ENCODE results near the gene P2RX7.

DNA sequence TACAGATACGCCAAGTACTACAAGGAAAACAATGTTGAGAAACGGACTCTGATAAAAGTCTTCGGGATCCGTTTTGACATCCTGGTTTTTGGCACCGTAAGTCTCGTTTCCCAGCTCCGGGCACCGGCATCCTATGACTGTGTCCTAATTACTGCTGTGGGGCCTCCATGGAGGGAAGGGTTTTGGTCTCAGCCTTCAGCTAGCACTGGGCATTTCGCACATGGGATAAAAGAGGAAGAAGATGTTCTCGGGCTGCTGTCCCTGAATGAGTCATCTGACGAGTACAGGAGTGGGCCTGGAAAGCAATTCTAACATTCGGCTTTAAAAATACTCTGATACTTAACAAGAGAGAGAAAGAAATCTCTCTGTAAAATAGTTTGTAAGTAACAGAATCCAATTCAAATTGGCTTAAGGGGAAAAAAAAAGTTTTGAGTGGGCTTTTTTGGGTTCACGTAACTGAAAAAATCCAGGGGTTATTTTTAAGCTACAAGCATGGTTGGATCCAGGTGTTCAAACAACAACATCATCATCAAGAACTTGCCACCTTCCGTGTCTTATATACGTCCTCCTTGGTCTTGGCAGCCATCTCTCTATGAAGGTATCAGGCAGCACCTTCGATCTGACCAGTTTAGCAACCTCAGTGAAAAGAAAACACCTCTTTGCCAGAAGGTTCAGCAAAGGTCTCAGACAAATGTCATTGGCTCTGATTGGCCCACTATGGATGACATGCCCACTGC lies 42.9 kb downstream of the P2RX7 start:
- TF ChIP-seq TAF1 (IDR thresholded peaks at IDR 0.05; ENCODE audit: low read depth, low read length) (no peak), POLR2A (IDR thresholded peaks at IDR 0.05; ENCODE audit: low read depth, low read length) (no peak), POLR2AphosphoS5 (IDR thresholded peaks at IDR 0.05; ENCODE audit: low read depth, low read length) (no peak)
